K562 (cell line): ENCODE measurements around the gene CCDC85C. TPM values are rescaled to one million over a fixed set of nuclear protein-coding genes. Genes with fewer than 3 reads are reported as not detected.

Experiments
- ARHGAP35 ChIP-seq: fragments of 450-650 bp; IDR thresholded peaks from 2 replicates; pipeline ENCODE4 v1.6.1; 2018; ENCODE audit not compliant: partially characterized antibody
- HNRNPL ChIP-seq: fragments of 200-400 bp; formaldehyde crosslinking; IDR thresholded peaks from 2 replicates; pipeline ENCODE4 v1.6.1; 2017; ENCODE audit warnings: low read depth, mild to moderate bottlenecking, low read length
- L3MBTL2 ChIP-seq: fragments of 450-650 bp; IDR thresholded peaks from 2 replicates; pipeline ENCODE4 v1.6.1; 2016; ENCODE audit warnings: mild to moderate bottlenecking, moderate library complexity
- NCOR1 ChIP-seq: fragments of 450-650 bp; IDR thresholded peaks from 2 replicates; pipeline ENCODE4 v1.6.1; 2016; ENCODE audit warnings: mild to moderate bottlenecking, moderate library complexity
- NR3C1 ChIP-seq: sonication (generic); formaldehyde crosslinking; IDR thresholded peaks from 2 replicates; pipeline ENCODE4 v1.8.1; 2022; ENCODE audit warnings: missing genetic modification reagents
- SMAD4 ChIP-seq: fragments of 250-450 bp; sonication (Bioruptor Pico); conservative IDR thresholded peaks from 2 replicates; pipeline ENCODE4 v1.8.0; 2021; ENCODE audit warnings: inconsistent platforms, mild to moderate bottlenecking, moderate library complexity
- STAT5B ChIP-seq: fragments of 250-450 bp; sonication (Bioruptor Pico); IDR thresholded peaks from 2 replicates; pipeline ENCODE4 v1.8.0; 2021; ENCODE audit warnings: mild to moderate bottlenecking, inconsistent platforms
- TCF7L2 ChIP-seq: fragments of 150-350 bp; IDR thresholded peaks from 2 replicates; pipeline ENCODE4 v1.6.1; 2016; ENCODE audit warnings: low read depth, mild to moderate bottlenecking, low read length, moderate library complexity
- TEAD4 ChIP-seq, 2 experiments: sonication (generic) in 1 of 2; formaldehyde crosslinking in 1 of 2; IDR thresholded peaks; 2 replicates each; pipeline versions ENCODE4 v1.6.1 to v1.8.0; 2012 to 2022; ENCODE audit warnings: borderline replicate concordance in 1 of 2, inconsistent platforms in 1 of 2, low read length in 1 of 2, mild to moderate bottlenecking in 1 of 2, missing genetic modification reagents in 1 of 2
- TGIF2 ChIP-seq: sonication (generic); formaldehyde crosslinking; IDR thresholded peaks from 2 replicates; pipeline ENCODE4 v1.8.1; 2022; ENCODE audit warnings: mild to moderate bottlenecking, missing genetic modification reagents, moderate library complexity
- YY1 ChIP-seq, 3 experiments: IDR thresholded peaks; 2 replicates each; pipeline ENCODE4 v1.6.1; 2011; ENCODE audit warnings: low read length in 2 of 3, mild to moderate bottlenecking in 2 of 3, moderate library complexity in 2 of 3, borderline replicate concordance in 1 of 3, control low read depth in 1 of 3, low read depth in 1 of 3; ENCODE audit not compliant: insufficient read depth in 3 of 3, insufficient replicate concordance in 2 of 3, control insufficient read depth in 1 of 3, insufficient read length in 1 of 3; ENCODE audit errors: extremely low read depth in 1 of 3
- ZC3H4 ChIP-seq: sonication (generic); formaldehyde crosslinking; IDR thresholded peaks from 2 replicates; pipeline ENCODE4 v1.9.0; 2021; ENCODE audit warnings: missing genetic modification reagents, borderline replicate concordance
- ZNF23 ChIP-seq: fragments of 250-450 bp; sonication (Bioruptor Pico); IDR thresholded peaks from 2 replicates; pipeline ENCODE4 v1.4.0; 2020; ENCODE audit warnings: mild to moderate bottlenecking
- ZNF699 ChIP-seq: fragments of 250-450 bp; sonication (Bioruptor Pico); IDR thresholded peaks from 2 replicates; pipeline ENCODE4 v1.8.0; 2021; ENCODE audit warnings: mild to moderate bottlenecking, moderate library complexity; ENCODE audit not compliant: insufficient replicate concordance
- polyA plus RNA-seq, 8 experiments: library from polyadenylated mRNA; depleted of rRNA in 4 of 8; stranded (reverse) in 5 of 8; unstranded in 3 of 8; fragments of >200 nt; fragmentation: Nextera tagmentation in 2 of 8; fragmentation: Illumina TruSeq in 1 of 8; extraction: Ambion mirVana in 2 of 8; extraction: Trizol in 1 of 8; gene quantifications; 2 replicates each; pipeline versions ENCODE4 v1.2.1 to v1.2.3, GENCODE V29; 2011 to 2014; ENCODE audit warnings: inconsistent platforms in 1 of 8, missing spikeins in 1 of 8
- total RNA-seq, 7 experiments: library from RNA; depleted of rRNA in 6 of 7; stranded (reverse); fragments of >200 nt in 6 of 7; fragmentation: Illumina TruSeq in 2 of 7; extraction: Trizol in 2 of 7; gene quantifications; 2 replicates each; pipeline versions ENCODE4 v1.2.1 to v1.2.3, GENCODE V29; 2011 to 2021; ENCODE audit warnings: low replicate concordance in 1 of 7
- TF ChIP-seq, protein P1 (sequence below): fragments of 250-450 bp; sonication (Bioruptor Pico); IDR thresholded peaks from 2 replicates; pipeline ENCODE4 v1.8.0; 2022; ENCODE audit warnings: moderate library complexity, mild to moderate bottlenecking, inconsistent platforms
- TF ChIP-seq, protein P2 (sequence below): fragments of 450-650 bp; IDR thresholded peaks from 2 replicates; pipeline ENCODE4 v1.6.1; 2016; ENCODE audit warnings: low read depth

The CCDC85C gene
- total and polyA plus RNA-seq, 9 of the 15 experiments (the other 6 are each of a cell fraction or from before 2014, with no cell fraction given) = 0.18 to 22.0 (median 6.3) TPM

DNA sequence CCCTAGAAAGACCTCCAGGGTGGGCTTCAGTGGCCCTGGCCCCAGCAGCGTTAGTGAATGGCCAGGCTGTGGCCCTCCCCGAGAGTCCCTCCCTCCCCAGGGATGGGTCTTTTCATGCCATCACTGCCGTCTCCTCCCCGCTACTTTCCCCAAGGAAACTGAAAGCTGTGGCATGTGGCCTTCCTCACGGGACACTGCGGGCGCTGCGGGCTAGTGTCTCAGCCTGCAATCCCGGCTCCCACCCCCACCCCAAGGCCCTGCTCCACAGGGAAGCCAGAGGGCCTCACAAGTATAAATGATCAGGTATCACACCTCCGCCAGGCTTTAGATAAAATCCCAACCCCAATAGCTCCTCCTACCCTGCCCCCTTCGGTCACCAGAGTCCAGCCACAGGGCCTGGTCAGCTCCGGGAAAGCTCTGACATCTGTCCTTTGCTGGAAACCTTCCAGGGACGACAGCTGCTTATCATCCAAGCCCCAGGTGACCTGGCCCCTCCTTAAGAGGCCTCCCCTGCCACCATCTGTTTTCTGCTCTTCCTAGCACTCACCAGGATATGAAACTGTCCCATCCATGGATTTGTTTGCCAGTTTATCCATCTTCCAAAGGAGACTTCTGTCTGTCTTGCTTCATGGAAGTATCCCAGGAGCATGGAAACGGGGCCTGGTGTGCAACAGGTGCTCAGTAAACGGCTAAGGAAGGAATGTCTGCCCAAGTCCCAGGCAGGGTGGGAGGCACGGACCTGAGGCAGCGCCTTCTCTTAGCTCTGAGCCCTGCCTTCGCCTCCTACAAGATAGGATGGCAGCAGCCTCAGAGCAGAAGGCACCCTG, 31.6 kb downstream of the CCDC85C start (continued):
- TF ChIP-seq, protein P1, sequence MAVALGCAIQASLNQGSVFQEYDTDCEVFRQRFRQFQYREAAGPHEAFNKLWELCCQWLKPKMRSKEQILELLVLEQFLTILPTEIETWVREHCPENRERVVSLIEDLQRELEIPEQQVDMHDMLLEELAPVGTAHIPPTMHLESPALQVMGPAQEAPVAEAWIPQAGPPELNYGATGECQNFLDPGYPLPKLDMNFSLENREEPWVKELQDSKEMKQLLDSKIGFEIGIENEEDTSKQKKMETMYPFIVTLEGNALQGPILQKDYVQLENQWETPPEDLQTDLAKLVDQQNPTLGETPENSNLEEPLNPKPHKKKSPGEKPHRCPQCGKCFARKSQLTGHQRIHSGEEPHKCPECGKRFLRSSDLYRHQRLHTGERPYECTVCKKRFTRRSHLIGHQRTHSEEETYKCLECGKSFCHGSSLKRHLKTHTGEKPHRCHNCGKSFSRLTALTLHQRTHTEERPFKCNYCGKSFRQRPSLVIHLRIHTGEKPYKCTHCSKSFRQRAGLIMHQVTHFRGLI = no peak
- no peak for TF ChIP-seq ZNF699 (CRISPR knock-in tag)
- no peak for TF ChIP-seq HNRNPL
- no peak for TF ChIP-seq TGIF2 (CRISPR knock-in tag)
- TF ChIP-seq NCOR1 = peak; percentile 92
- no peak for TF ChIP-seq YY1 (IDR thresholded peaks at IDR 0.05; ENCODE audit: borderline replicate concordance in 1 of 3, control insufficient read depth in 1 of 3, extremely low read depth in 1 of 3, insufficient read depth in 3 of 3, insufficient read length in 1 of 3, insufficient replicate concordance in 2 of 3, low read depth in 1 of 3, low read length in 2 of 3)
- peak; percentile 83 for TF ChIP-seq SMAD4 (CRISPR knock-in tag)
- no peak for TF ChIP-seq ZC3H4 (CRISPR knock-in tag)
- TF ChIP-seq STAT5B (CRISPR knock-in tag) = no peak
- TF ChIP-seq NR3C1 (CRISPR knock-in tag) = no peak
- no peak for TF ChIP-seq ARHGAP35
- TF ChIP-seq ZNF23 (CRISPR knock-in tag) = no peak
- TF ChIP-seq L3MBTL2 = peak; percentile 52
- TF ChIP-seq TEAD4 (IDR thresholded peaks at IDR 0.05; ENCODE audit: low read length) = peak; percentile 92
- TF ChIP-seq TEAD4 (CRISPR knock-in tag; IDR thresholded peaks at IDR 0.05; ENCODE audit: borderline replicate concordance) = no peak
- TF ChIP-seq, protein P2, sequence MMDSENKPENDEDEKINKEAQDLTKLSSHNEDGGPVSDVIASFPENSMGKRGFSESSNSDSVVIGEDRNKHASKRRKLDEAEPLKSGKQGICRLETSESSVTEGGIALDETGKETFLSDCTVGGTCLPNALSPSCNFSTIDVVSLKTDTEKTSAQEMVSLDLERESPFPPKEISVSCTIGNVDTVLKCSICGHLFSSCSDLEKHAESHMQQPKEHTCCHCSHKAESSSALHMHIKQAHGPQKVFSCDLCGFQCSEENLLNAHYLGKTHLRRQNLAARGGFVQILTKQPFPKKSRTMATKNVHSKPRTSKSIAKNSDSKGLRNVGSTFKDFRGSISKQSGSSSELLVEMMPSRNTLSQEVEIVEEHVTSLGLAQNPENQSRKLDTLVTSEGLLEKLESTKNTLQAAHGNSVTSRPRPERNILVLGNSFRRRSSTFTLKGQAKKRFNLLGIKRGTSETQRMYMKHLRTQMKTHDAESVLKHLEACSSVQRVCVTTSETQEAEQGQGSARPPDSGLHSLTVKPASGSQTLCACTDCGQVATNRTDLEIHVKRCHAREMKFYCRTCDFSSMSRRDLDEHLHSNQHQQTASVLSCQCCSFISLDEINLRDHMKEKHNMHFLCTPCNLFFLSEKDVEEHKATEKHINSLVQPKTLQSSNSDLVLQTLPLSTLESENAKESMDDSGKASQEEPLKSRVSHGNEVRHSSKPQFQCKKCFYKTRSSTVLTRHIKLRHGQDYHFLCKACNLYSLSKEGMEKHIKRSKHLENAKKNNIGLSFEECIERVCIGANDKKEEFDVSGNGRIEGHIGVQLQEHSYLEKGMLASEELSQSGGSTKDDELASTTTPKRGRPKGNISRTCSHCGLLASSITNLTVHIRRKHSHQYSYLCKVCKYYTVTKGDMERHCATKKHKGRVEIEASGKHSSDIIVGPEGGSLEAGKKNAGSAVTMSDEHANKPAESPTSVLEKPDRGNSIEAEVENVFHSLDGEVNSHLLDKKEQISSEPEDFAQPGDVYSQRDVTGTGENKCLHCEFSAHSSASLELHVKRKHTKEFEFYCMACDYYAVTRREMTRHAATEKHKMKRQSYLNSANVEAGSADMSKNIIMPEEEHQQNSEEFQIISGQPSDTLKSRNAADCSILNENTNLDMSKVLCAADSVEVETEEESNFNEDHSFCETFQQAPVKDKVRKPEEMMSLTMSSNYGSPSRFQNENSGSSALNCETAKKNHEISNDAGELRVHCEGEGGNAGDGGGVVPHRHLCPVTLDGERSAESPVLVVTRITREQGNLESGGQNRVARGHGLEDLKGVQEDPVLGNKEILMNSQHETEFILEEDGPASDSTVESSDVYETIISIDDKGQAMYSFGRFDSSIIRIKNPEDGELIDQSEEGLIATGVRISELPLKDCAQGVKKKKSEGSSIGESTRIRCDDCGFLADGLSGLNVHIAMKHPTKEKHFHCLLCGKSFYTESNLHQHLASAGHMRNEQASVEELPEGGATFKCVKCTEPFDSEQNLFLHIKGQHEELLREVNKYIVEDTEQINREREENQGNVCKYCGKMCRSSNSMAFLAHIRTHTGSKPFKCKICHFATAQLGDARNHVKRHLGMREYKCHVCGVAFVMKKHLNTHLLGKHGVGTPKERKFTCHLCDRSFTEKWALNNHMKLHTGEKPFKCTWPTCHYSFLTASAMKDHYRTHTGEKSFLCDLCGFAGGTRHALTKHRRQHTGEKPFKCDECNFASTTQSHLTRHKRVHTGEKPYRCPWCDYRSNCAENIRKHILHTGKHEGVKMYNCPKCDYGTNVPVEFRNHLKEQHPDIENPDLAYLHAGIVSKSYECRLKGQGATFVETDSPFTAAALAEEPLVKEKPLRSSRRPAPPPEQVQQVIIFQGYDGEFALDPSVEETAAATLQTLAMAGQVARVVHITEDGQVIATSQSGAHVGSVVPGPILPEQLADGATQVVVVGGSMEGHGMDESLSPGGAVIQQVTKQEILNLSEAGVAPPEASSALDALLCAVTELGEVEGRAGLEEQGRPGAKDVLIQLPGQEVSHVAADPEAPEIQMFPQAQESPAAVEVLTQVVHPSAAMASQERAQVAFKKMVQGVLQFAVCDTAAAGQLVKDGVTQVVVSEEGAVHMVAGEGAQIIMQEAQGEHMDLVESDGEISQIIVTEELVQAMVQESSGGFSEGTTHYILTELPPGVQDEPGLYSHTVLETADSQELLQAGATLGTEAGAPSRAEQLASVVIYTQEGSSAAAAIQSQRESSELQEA = no peak
- no peak for TF ChIP-seq TCF7L2
